Activated T-helper 1 cell treated with anti-CD3 and anti-CD28 coated beads, Interleukin-12 subunit alpha, Interleukin-12 subunit beta, Interleukin-2, Interleukin-4 antibody, amounts not matched to agents 30 ng/mL and 10 ng/mL and 1 ng/mL, durations not matched to agents 14 hours and 24 hours and 36 hours (primary cell): ENCODE data around the gene WDR76. TPM values are rescaled to one million over a fixed set of nuclear protein-coding genes. Genes with fewer than 3 reads are reported as not detected.

Experiments used
- DNase-seq: peaks from one replicate; pipeline ENCODE4 v3.0.0; 2021; ENCODE audit warnings: low spot score
- H3K27ac Mint-ChIP-seq: one replicate; pipeline ENCODE4 v1.8.0; 2021; ENCODE audit warnings: mild to moderate bottlenecking, mixed read lengths
- H3K27me3 Mint-ChIP-seq: one replicate; pipeline ENCODE4 v1.8.0; 2022; ENCODE audit warnings: mild to moderate bottlenecking, moderate library complexity, mixed read lengths; ENCODE audit not compliant: insufficient read depth
- H3K36me3 Mint-ChIP-seq: one replicate; pipeline ENCODE4 v1.8.0; 2021; ENCODE audit warnings: low read depth, mixed read lengths
- H3K4me1 Mint-ChIP-seq: one replicate; pipeline ENCODE4 v1.8.0; 2021; ENCODE audit warnings: low read depth, mixed read lengths
- H3K4me3 Mint-ChIP-seq: one replicate; pipeline ENCODE4 v1.8.0; 2021; ENCODE audit warnings: mild to moderate bottlenecking, moderate library complexity, mixed read lengths
- H3K9me3 Mint-ChIP-seq: one replicate; pipeline ENCODE4 v1.8.0; 2021; ENCODE audit warnings: mixed read lengths
- intact Hi-C: fragments of 100-400 bp; cut with micrococcal nuclease; formaldehyde crosslinking; loops from one replicate; pipeline ENCODE4 v1.15.1; 2024
- total RNA-seq: library from RNA; stranded (reverse); gene quantifications from 2 replicates; pipeline ENCODE4 v1.2.3, GENCODE V29; 2022

Gene WDR76
- total RNA-seq, 1 donor from 2014 or later, result 71.1 TPM

- H3K27me3 Mint-ChIP-seq, result no peaks in the 10 kb centered on the region
- DNase-seq, result no peak
- H3K9me3 Mint-ChIP-seq, result no peaks in the 10 kb centered on the region
- no peak overlapping the region for H3K4me3 Mint-ChIP-seq
- peaks cover 15% of the 10 kb centered on the region for H3K36me3 Mint-ChIP-seq
- H3K4me1 Mint-ChIP-seq, result peaks cover 6% of the 10 kb centered on the region
- intact Hi-C loops, result loop anchor here (2.0 kb wide), 1 partner anchor 19 kb away; no protein-coding TSS in a partner anchor
- H3K27ac Mint-ChIP-seq, result no peak overlapping the region
Measured at GRCh38 chr15:43887901-43888300, 61.1 kb downstream of the WDR76 start.

- intact Hi-C loops, result loop anchor here (2.0 kb wide), 1 partner anchor 20 kb away; no protein-coding TSS in a partner anchor
- Mint-ChIP-seq H3K4me1 (peaks cover 6% of the 10 kb centered on the region), H3K27ac (peak overlapping the region; percentile 0), H3K4me3 (no peak overlapping the region), H3K27me3 (no peaks in the 10 kb centered on the region), H3K36me3 (peaks cover 9% of the 10 kb centered on the region), H3K9me3 (no peaks in the 10 kb centered on the region)
- no peak for DNase-seq
Measured at GRCh38 chr15:43889042-43889441, 62.2 kb downstream of the WDR76 start.

GRCh38 chr15:43893956-43894355, 67.2 kb downstream of the WDR76 start:
- intact Hi-C loops, result no loop called here
- no peak for DNase-seq
- Mint-ChIP-seq H3K27ac (no peak overlapping the region), H3K9me3 (no peaks in the 10 kb centered on the region), H3K27me3 (no peaks in the 10 kb centered on the region), H3K4me1 (no peaks in the 10 kb centered on the region), H3K36me3 (peaks cover 4% of the 10 kb centered on the region), H3K4me3 (no peak overlapping the region)

GRCh38 chr15:43895586-43895985, 68.8 kb downstream of the WDR76 start:
- DNase-seq, result no peak
- Mint-ChIP-seq H3K27ac (no peak overlapping the region), H3K4me3 (no peak overlapping the region), H3K4me1 (no peaks in the 10 kb centered on the region), H3K27me3 (no peaks in the 10 kb centered on the region), H3K36me3 (peaks cover 4% of the 10 kb centered on the region), H3K9me3 (no peaks in the 10 kb centered on the region)
- intact Hi-C loops, result no loop called here

GRCh38 chr15:43896543-43896942, 69.7 kb downstream of the WDR76 start:
- Mint-ChIP-seq H3K27ac (peak overlapping the region; percentile 59), H3K36me3 (no peaks in the 10 kb centered on the region), H3K9me3 (no peaks in the 10 kb centered on the region), H3K27me3 (no peaks in the 10 kb centered on the region), H3K4me1 (no peaks in the 10 kb centered on the region), H3K4me3 (no peak overlapping the region)
- intact Hi-C loops, result no loop called here
- no peak for DNase-seq

GRCh38 chr15:43898891-43899290, 72.1 kb downstream of the WDR76 start:
- Mint-ChIP-seq H3K9me3 (no peaks in the 10 kb centered on the region), H3K27ac (no peak overlapping the region), H3K27me3 (no peaks in the 10 kb centered on the region), H3K36me3 (no peaks in the 10 kb centered on the region), H3K4me1 (no peaks in the 10 kb centered on the region), H3K4me3 (no peak overlapping the region)
- intact Hi-C loops, result no loop called here
- no peak for DNase-seq

- Mint-ChIP-seq H3K4me3 (no peak overlapping the region), H3K27me3 (no peaks in the 10 kb centered on the region), H3K9me3 (no peaks in the 10 kb centered on the region), H3K4me1 (no peaks in the 10 kb centered on the region), H3K36me3 (no peaks in the 10 kb centered on the region), H3K27ac (no peak overlapping the region)
- DNase-seq, result no peak
- intact Hi-C loops, result no loop called here
Measured at GRCh38 chr15:43899928-43900327, 73.1 kb downstream of the WDR76 start.

- Mint-ChIP-seq H3K4me1 (no peaks in the 10 kb centered on the region), H3K27me3 (no peaks in the 10 kb centered on the region), H3K36me3 (no peaks in the 10 kb centered on the region), H3K9me3 (no peaks in the 10 kb centered on the region), H3K4me3 (no peak overlapping the region), H3K27ac (no peak overlapping the region)
- intact Hi-C loops, result no loop called here
- no peak for DNase-seq
Measured at GRCh38 chr15:43900996-43901395, 74.2 kb downstream of the WDR76 start.

- no peaks in the 10 kb centered on the region for H3K4me1 Mint-ChIP-seq
- no peaks in the 10 kb centered on the region for H3K36me3 Mint-ChIP-seq
- H3K9me3 Mint-ChIP-seq, result no peaks in the 10 kb centered on the region
- no peak for DNase-seq
- intact Hi-C loops, result no loop called here
- H3K4me3 Mint-ChIP-seq, result no peak overlapping the region
- no peak overlapping the region for H3K27ac Mint-ChIP-seq
- no peaks in the 10 kb centered on the region for H3K27me3 Mint-ChIP-seq
Measured at GRCh38 chr15:43901495-43901894, 74.7 kb downstream of the WDR76 start.

GRCh38 chr15:43903864-43904290, 77.1 kb downstream of the WDR76 start:
- peak; percentile 41 for DNase-seq
- no peaks in the 10 kb centered on the region for H3K4me1 Mint-ChIP-seq
- H3K4me3 Mint-ChIP-seq, result no peak overlapping the region
- H3K9me3 Mint-ChIP-seq, result no peaks in the 10 kb centered on the region
- intact Hi-C loops, result loop anchor here (1.0 kb wide), 2 partner anchors 162 to 315 kb away; no protein-coding TSS in a partner anchor
- H3K27me3 Mint-ChIP-seq, result no peaks in the 10 kb centered on the region
- H3K27ac Mint-ChIP-seq, result no peak overlapping the region
- no peaks in the 10 kb centered on the region for H3K36me3 Mint-ChIP-seq

GRCh38 chr15:43905755-43906154, 79.0 kb downstream of the WDR76 start:
- DNase-seq, result no peak
- H3K9me3 Mint-ChIP-seq, result no peaks in the 10 kb centered on the region
- intact Hi-C loops, result no loop called here
- H3K36me3 Mint-ChIP-seq, result no peaks in the 10 kb centered on the region
- no peak overlapping the region for H3K4me3 Mint-ChIP-seq
- H3K4me1 Mint-ChIP-seq, result no peaks in the 10 kb centered on the region
- H3K27ac Mint-ChIP-seq, result no peak overlapping the region
- H3K27me3 Mint-ChIP-seq, result no peaks in the 10 kb centered on the region

- Mint-ChIP-seq H3K9me3 (no peaks in the 10 kb centered on the region), H3K4me3 (no peak overlapping the region), H3K27ac (no peak overlapping the region), H3K36me3 (no peaks in the 10 kb centered on the region), H3K4me1 (peaks cover 5% of the 10 kb centered on the region), H3K27me3 (no peaks in the 10 kb centered on the region)
- DNase-seq, result no peak
- intact Hi-C loops, result no loop called here
Measured at GRCh38 chr15:43908516-43909050, 81.8 kb downstream of the WDR76 start.

- no peak for DNase-seq
- Mint-ChIP-seq H3K36me3 (no peaks in the 10 kb centered on the region), H3K27ac (no peak overlapping the region), H3K4me3 (no peak overlapping the region), H3K27me3 (no peaks in the 10 kb centered on the region), H3K9me3 (no peaks in the 10 kb centered on the region), H3K4me1 (peaks cover 5% of the 10 kb centered on the region)
- intact Hi-C loops, result no loop called here
Measured at GRCh38 chr15:43911235-43911781, 84.5 kb downstream of the WDR76 start.

GRCh38 chr15:43912208-43912607, 85.4 kb downstream of the WDR76 start:
- no peaks in the 10 kb centered on the region for H3K9me3 Mint-ChIP-seq
- H3K36me3 Mint-ChIP-seq, result no peaks in the 10 kb centered on the region
- intact Hi-C loops, result no loop called here
- H3K4me1 Mint-ChIP-seq, result peaks cover 5% of the 10 kb centered on the region
- no peaks in the 10 kb centered on the region for H3K27me3 Mint-ChIP-seq
- no peak for DNase-seq
- no peak overlapping the region for H3K4me3 Mint-ChIP-seq
- H3K27ac Mint-ChIP-seq, result no peak overlapping the region
